ENCODE results near the gene CLRN2.

CLRN2 gene

GRCh38 chr4:17511051-17511450, 3.9 kb upstream of the CLRN2 start:
- no peak overlapping the region for H3K27ac ChIP-seq (ENCODE audit: low read depth, low read length)
- peaks cover 34% of the 10 kb centered on the region for H3K36me3 ChIP-seq (ENCODE audit: control insufficient read depth, low read length)
- H3F3A ChIP-seq (ENCODE audit: control insufficient read depth, insufficient read depth) = no peaks in the 10 kb centered on the region
- peak overlapping the region; percentile 83 for H3K4me2 ChIP-seq (ENCODE audit: low read length)
- H4K20me1 ChIP-seq (ENCODE audit: control insufficient read depth, insufficient read depth, low read depth, low read length) = no peaks in the 10 kb centered on the region
- H3K9me3 ChIP-seq (ENCODE audit: control insufficient read depth, insufficient read depth, low read length) = no peaks in the 10 kb centered on the region
- peaks cover 30% of the 10 kb centered on the region for H3K79me2 ChIP-seq (ENCODE audit: control insufficient read depth, low read length)
- H3K4me1 ChIP-seq (ENCODE audit: control insufficient read depth, low read length) = peaks cover 24% of the 10 kb centered on the region
- no peak for TF ChIP-seq CTCF (IDR thresholded peaks at IDR 0.05; ENCODE audit: low read depth, low read length, poor library complexity, severe bottlenecking)
- no peak for TF ChIP-seq EZH2phosphoT487 (IDR thresholded peaks at IDR 0.05; ENCODE audit: borderline replicate concordance, low read length)
- no peaks in the 10 kb centered on the region for H3K9me2 ChIP-seq (replicated peaks; ENCODE audit: control insufficient read depth, low read length)
- H3K27me3 ChIP-seq (ENCODE audit: control insufficient read depth, low read length) = peaks cover 4% of the 10 kb centered on the region; the same call in 1 of the 2 replicates
- peak overlapping the region; percentile 87 for H3K4me3 ChIP-seq (ENCODE audit: low read length)

GRCh38 chr4:17511509-17511949, 3.4 kb upstream of the CLRN2 start:
- no peaks in the 10 kb centered on the region for H3K9me2 ChIP-seq (replicated peaks; ENCODE audit: control insufficient read depth, low read length)
- H3K27ac ChIP-seq (ENCODE audit: low read depth, low read length) = peak overlapping the region; percentile 11
- no peaks in the 10 kb centered on the region for H4K20me1 ChIP-seq (ENCODE audit: control insufficient read depth, insufficient read depth, low read depth, low read length)
- H3F3A ChIP-seq (ENCODE audit: control insufficient read depth, insufficient read depth) = no peaks in the 10 kb centered on the region
- H3K27me3 ChIP-seq (ENCODE audit: control insufficient read depth, low read length) = peaks cover 6% of the 10 kb centered on the region; the same call in 1 of the 2 replicates
- H3K4me3 ChIP-seq (ENCODE audit: low read length) = peak overlapping the region; percentile 87
- TF ChIP-seq EZH2phosphoT487 (IDR thresholded peaks at IDR 0.05; ENCODE audit: borderline replicate concordance, low read length) (no peak), CTCF (IDR thresholded peaks at IDR 0.05; ENCODE audit: low read depth, low read length, poor library complexity, severe bottlenecking) (no peak)
- peaks cover 30% of the 10 kb centered on the region for H3K79me2 ChIP-seq (ENCODE audit: control insufficient read depth, low read length)
- H3K4me1 ChIP-seq (ENCODE audit: control insufficient read depth, low read length) = peaks cover 24% of the 10 kb centered on the region
- H3K9me3 ChIP-seq (ENCODE audit: control insufficient read depth, insufficient read depth, low read length) = no peaks in the 10 kb centered on the region
- H3K36me3 ChIP-seq (ENCODE audit: control insufficient read depth, low read length) = peaks cover 30% of the 10 kb centered on the region
- H3K4me2 ChIP-seq (ENCODE audit: low read length) = peak overlapping the region; percentile 83

GRCh38 chr4:17511950-17512795, 2.8 kb upstream of the CLRN2 start, which contains the start of gene QDPR:
Gene QDPR (minus strand): TSS chr4:17512090. CDS start chr4:17512054, 36 bp downstream.
- Histone ChIP-seq H3K4me1 (ENCODE audit: control insufficient read depth, low read length) (peaks cover 24% of the 10 kb centered on the region), H3K27me3 (ENCODE audit: control insufficient read depth, low read length) (peaks cover 9% of the 10 kb centered on the region; the same call in 1 of the 2 replicates), H3F3A (ENCODE audit: control insufficient read depth, insufficient read depth) (no peaks in the 10 kb centered on the region), H3K4me3 (ENCODE audit: low read length) (peak within 1 kb of the TSS; percentile 87), H4K20me1 (ENCODE audit: control insufficient read depth, insufficient read depth, low read depth, low read length) (no peaks in the 10 kb centered on the region), H3K79me2 (ENCODE audit: control insufficient read depth, low read length) (peaks cover 30% of the 10 kb centered on the region), H3K36me3 (ENCODE audit: control insufficient read depth, low read length) (peaks cover 25% of the 10 kb centered on the region), H3K9me3 (ENCODE audit: control insufficient read depth, insufficient read depth, low read length) (no peaks in the 10 kb centered on the region), H3K27ac (ENCODE audit: low read depth, low read length) (peak within 1 kb of the TSS; percentile 11), H3K9me2 (replicated peaks; ENCODE audit: control insufficient read depth, low read length) (no peaks in the 10 kb centered on the region), H3K4me2 (ENCODE audit: low read length) (peak within 1 kb of the TSS; percentile 83)
- no peak for TF ChIP-seq EZH2phosphoT487 (IDR thresholded peaks at IDR 0.05; ENCODE audit: borderline replicate concordance, low read length)
- peak; percentile 38 for TF ChIP-seq CTCF (IDR thresholded peaks at IDR 0.05; ENCODE audit: low read depth, low read length, poor library complexity, severe bottlenecking)

Data from DOHH2 (cell line).